GM12892 (cell line): ENCODE measurements around the gene SDK1.

Experiments
- DNase-seq: peaks from one replicate; pipeline ENCODE4 v3.0.0; 2011; ENCODE audit not compliant: insufficient read length
- FAIRE-seq: peaks from 2 replicates; lab custom pipeline; 2011; peaks lifted over from hg19 to GRCh38; lab: Jason Lieb, UNC
- POLR2A ChIP-seq: IDR thresholded peaks from 2 replicates; pipeline ENCODE4 v1.6.1; 2011; ENCODE audit warnings: low read depth, low read length, control low read depth
- POLR2AphosphoS5 ChIP-seq: IDR thresholded peaks from 2 replicates; pipeline ENCODE4 v1.6.1; 2011; ENCODE audit warnings: low read depth, low read length, control low read depth
- TAF1 ChIP-seq: IDR thresholded peaks from 2 replicates; pipeline ENCODE4 v1.6.1; 2011; ENCODE audit warnings: low read depth, mild to moderate bottlenecking, control low read depth, low read length, borderline replicate concordance

SDK1 gene

GRCh38 chr7:3453398-3453797, 152.3 kb downstream of the SDK1 start:
- FAIRE-seq (no peak), DNase-seq (no peak)
- TF ChIP-seq POLR2A: no peak
- no peak for TF ChIP-seq POLR2AphosphoS5

GRCh38 chr7:3455806-3456595, 154.9 kb downstream of the SDK1 start:
- no peak for FAIRE-seq
- TF ChIP-seq POLR2A (no peak), POLR2AphosphoS5 (no peak), TAF1 (no peak)

GRCh38 chr7:3459111-3459510, 158.1 kb downstream of the SDK1 start:
- TF ChIP-seq POLR2AphosphoS5 (no peak), POLR2A (no peak), TAF1 (no peak)
- FAIRE-seq: no peak
- no peak for DNase-seq

More at GRCh38 chr7:3455806-3456595, 154.9 kb downstream of the SDK1 start:
- no peak for DNase-seq

GRCh38 chr7:3461923-3462322, 160.9 kb downstream of the SDK1 start:
- FAIRE-seq (no peak), DNase-seq (no peak)
- no peak for TF ChIP-seq POLR2AphosphoS5
- TF ChIP-seq POLR2A: no peak
- no peak for TF ChIP-seq TAF1

GRCh38 chr7:3463696-3464095, 162.6 kb downstream of the SDK1 start:
- FAIRE-seq (no peak), DNase-seq (no peak)
- no peak for TF ChIP-seq TAF1

- FAIRE-seq: no peak
- TF ChIP-seq POLR2A (no peak), POLR2AphosphoS5 (no peak), TAF1 (no peak)
Observed at GRCh38 chr7:3464900-3465622, 164.0 kb downstream of the SDK1 start.

GRCh38 chr7:3466261-3466660, 165.2 kb downstream of the SDK1 start:
- FAIRE-seq: no peak
- no peak for TF ChIP-seq TAF1
- no peak for TF ChIP-seq POLR2AphosphoS5
- TF ChIP-seq POLR2A: no peak
- no peak for DNase-seq

More at GRCh38 chr7:3464900-3465622, 164.0 kb downstream of the SDK1 start:
- no peak for DNase-seq

- TF ChIP-seq POLR2AphosphoS5 (no peak), TAF1 (no peak)
- no peak for FAIRE-seq
- DNase-seq: no peak
Observed at GRCh38 chr7:3469641-3470040, 168.6 kb downstream of the SDK1 start.

GRCh38 chr7:3480197-3480596, 179.1 kb downstream of the SDK1 start:
- no peak for TF ChIP-seq TAF1
- TF ChIP-seq POLR2A: no peak
- no peak for TF ChIP-seq POLR2AphosphoS5
- no peak for DNase-seq
- no peak for FAIRE-seq

GRCh38 chr7:3481435-3481834, 180.4 kb downstream of the SDK1 start:
- no peak for DNase-seq
- no peak for FAIRE-seq
- TF ChIP-seq POLR2A (no peak), TAF1 (no peak), POLR2AphosphoS5 (no peak)

GRCh38 chr7:3482147-3482921, 181.3 kb downstream of the SDK1 start:
- FAIRE-seq (no peak), DNase-seq (no peak)
- TF ChIP-seq POLR2A (no peak), TAF1 (no peak)

- DNase-seq (no peak), FAIRE-seq (no peak)
- TF ChIP-seq TAF1 (no peak), POLR2A (no peak), POLR2AphosphoS5 (no peak)
Observed at GRCh38 chr7:3486841-3487240, 185.8 kb downstream of the SDK1 start.
